HFFc6 (cell line): Measurements from ENCODE around the gene PLS3. TPM values are rescaled to one million over a fixed set of nuclear protein-coding genes. Genes with fewer than 3 reads are reported as not detected.

ENCODE experiments used
- DNase-seq: peaks from one replicate; pipeline ENCODE4 v3.0.0-alpha.2; 2018
- H3K27ac Mint-ChIP-seq: 2 replicates; pipeline ENCODE4 v1.8.0; 2020; ENCODE audit warnings: mild to moderate bottlenecking, mixed read lengths
- H3K27me3 Mint-ChIP-seq: 2 replicates; pipeline ENCODE4 v1.8.0; 2021; ENCODE audit warnings: mild to moderate bottlenecking, moderate library complexity, mixed read lengths; ENCODE audit not compliant: insufficient read depth
- H3K36me3 Mint-ChIP-seq: 2 replicates; pipeline ENCODE4 v1.8.0; 2021; ENCODE audit warnings: low read depth, mixed read lengths
- H3K4me1 Mint-ChIP-seq: 2 replicates; pipeline ENCODE4 v1.8.0; 2020; ENCODE audit warnings: low read depth, mixed read lengths
- H3K4me3 Mint-ChIP-seq: 2 replicates; pipeline ENCODE4 v1.8.0; 2020; ENCODE audit warnings: mild to moderate bottlenecking, moderate library complexity, mixed read lengths
- H3K9me3 Mint-ChIP-seq: 2 replicates; pipeline ENCODE4 v1.8.0; 2020; ENCODE audit warnings: mild to moderate bottlenecking, mixed read lengths
- CTCF ChIP-seq: fragments of 200-600 bp; sonication (generic); IDR thresholded peaks from 2 replicates; pipeline ENCODE4 v1.5.0; 2021; ENCODE audit warnings: antibody characterized with exemption, mild to moderate bottlenecking
- long read RNA-seq: library from polyadenylated mRNA; unstranded; transcript quantifications from one replicate; pipeline ENCODE4 v2.0.0, GENCODE V29; 2019
- total RNA-seq, 6 experiments: library from RNA; stranded (reverse); fragmentation: NEBNext Ultra II Directional; extraction: Animal tissue kit (Norgen Biotek cat#: 25700); gene quantifications; 2 replicates in 1 of 6; 3 replicates in 5 of 6; pipeline ENCODE4 v1.2.3, GENCODE V29; 2021

The PLS3 gene, protein sequence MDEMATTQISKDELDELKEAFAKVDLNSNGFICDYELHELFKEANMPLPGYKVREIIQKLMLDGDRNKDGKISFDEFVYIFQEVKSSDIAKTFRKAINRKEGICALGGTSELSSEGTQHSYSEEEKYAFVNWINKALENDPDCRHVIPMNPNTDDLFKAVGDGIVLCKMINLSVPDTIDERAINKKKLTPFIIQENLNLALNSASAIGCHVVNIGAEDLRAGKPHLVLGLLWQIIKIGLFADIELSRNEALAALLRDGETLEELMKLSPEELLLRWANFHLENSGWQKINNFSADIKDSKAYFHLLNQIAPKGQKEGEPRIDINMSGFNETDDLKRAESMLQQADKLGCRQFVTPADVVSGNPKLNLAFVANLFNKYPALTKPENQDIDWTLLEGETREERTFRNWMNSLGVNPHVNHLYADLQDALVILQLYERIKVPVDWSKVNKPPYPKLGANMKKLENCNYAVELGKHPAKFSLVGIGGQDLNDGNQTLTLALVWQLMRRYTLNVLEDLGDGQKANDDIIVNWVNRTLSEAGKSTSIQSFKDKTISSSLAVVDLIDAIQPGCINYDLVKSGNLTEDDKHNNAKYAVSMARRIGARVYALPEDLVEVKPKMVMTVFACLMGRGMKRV
- total RNA-seq = 100 to 1,000 TPM; 206 to 281 (median 254) TPM
- long read RNA-seq, transcript PLS3-202 (16 exons, 3,280 nt) = major isoform, 270 of 336 reads
- long read RNA-seq, partial matches to known transcripts = 55 of 336 reads
- long read RNA-seq, other reads (novel, unspliced or antisense) = 11 of 336 reads

DNA sequence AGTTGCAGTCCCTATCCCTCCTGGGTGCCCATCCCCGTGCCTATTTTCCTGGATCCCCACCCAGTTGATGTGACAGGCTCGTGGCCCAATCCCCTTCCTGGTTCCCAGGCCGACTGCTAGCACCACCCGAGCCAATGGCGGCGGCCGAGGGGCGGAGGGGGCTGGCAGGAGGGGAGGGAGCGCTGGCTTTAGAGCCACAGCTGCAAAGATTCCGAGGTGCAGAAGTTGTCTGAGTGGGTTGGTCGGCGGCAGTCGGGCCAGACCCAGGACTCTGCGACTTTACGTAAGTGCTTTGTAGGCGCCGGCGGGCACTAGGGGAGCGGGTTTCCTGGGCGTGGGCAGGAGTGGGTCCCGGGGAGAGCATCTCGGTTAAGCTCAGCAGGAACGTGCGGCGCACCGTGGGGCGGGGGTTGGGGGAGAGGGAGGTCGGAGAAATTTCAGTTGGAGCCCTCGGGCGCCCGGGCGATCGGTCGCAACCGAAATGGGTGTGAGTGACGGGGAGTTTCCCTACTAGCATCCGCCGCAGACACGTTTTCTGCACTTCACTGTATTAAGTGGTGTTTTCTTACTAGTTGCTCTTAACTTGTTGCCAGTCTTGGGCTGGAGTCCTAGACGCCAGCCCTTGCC lies at the start of gene PLS3:
PLS3 (plus strand) TSS at position 197 of the 627 bp plus-strand sequence. CDS start 49,077 bp downstream, outside the sequence.
- Mint-ChIP-seq H3K27me3 (no peaks in the 10 kb centered on the region), H3K27ac (peak within 1 kb of the TSS; percentile 90), H3K4me1 (peaks cover 49% of the 10 kb centered on the region), H3K36me3 (peaks cover 6% of the 10 kb centered on the region; the same call in 1 of the 2 replicates), H3K9me3 (no peaks in the 10 kb centered on the region), H3K4me3 (peak within 1 kb of the TSS; percentile 93)
- peak; percentile 83 for DNase-seq
- TF ChIP-seq CTCF = no peak

DNA sequence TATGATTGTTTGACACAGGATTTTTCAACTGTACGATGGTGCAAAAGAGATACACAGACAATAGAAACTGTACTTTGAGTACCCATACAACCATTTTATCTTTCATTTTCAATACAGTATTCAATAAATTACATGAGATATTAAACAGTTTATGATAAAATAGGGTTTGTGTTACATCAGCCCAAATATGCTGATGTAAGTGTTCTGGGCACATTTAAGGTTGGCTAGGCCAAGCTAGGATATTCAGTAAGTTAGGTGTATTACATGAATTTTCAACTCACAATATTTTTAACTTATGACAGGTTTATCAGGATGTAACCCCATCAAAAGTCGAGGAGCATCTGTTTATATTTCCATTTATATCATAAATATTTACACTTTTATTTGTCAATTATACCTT lies 42.9 kb upstream of the PLS3 start:
- no peaks in the 10 kb centered on the region for H3K9me3 Mint-ChIP-seq
- H3K4me3 Mint-ChIP-seq = no peak overlapping the region
- peaks cover 4% of the 10 kb centered on the region for H3K4me1 Mint-ChIP-seq
- H3K27ac Mint-ChIP-seq = no peak overlapping the region
- no peak for DNase-seq
- no peak for TF ChIP-seq CTCF
- peaks cover 1% of the 10 kb centered on the region; the same call in 1 of the 2 replicates for H3K27me3 Mint-ChIP-seq
- H3K36me3 Mint-ChIP-seq = no peaks in the 10 kb centered on the region

- no peak for DNase-seq
- H3K4me1 Mint-ChIP-seq = no peaks in the 10 kb centered on the region
- H3K27me3 Mint-ChIP-seq = peaks cover 1% of the 10 kb centered on the region; the same call in 1 of the 2 replicates
- no peak for TF ChIP-seq CTCF
- no peak overlapping the region for H3K27ac Mint-ChIP-seq
- H3K4me3 Mint-ChIP-seq = no peak overlapping the region
- no peaks in the 10 kb centered on the region for H3K9me3 Mint-ChIP-seq
- H3K36me3 Mint-ChIP-seq = no peaks in the 10 kb centered on the region
These were observed 39.2 kb upstream of the PLS3 start for GRCh38 chrX:115521741-115522140.

- H3K27me3 Mint-ChIP-seq = peaks cover 1% of the 10 kb centered on the region; the same call in 1 of the 2 replicates
- H3K9me3 Mint-ChIP-seq = no peaks in the 10 kb centered on the region
- no peak for TF ChIP-seq CTCF
- no peak for DNase-seq
- no peak overlapping the region for H3K4me3 Mint-ChIP-seq
- no peak overlapping the region for H3K27ac Mint-ChIP-seq
- no peaks in the 10 kb centered on the region for H3K4me1 Mint-ChIP-seq
- H3K36me3 Mint-ChIP-seq = no peaks in the 10 kb centered on the region
These were observed 38.0 kb upstream of the PLS3 start for GRCh38 chrX:115522952-115523351.

DNA sequence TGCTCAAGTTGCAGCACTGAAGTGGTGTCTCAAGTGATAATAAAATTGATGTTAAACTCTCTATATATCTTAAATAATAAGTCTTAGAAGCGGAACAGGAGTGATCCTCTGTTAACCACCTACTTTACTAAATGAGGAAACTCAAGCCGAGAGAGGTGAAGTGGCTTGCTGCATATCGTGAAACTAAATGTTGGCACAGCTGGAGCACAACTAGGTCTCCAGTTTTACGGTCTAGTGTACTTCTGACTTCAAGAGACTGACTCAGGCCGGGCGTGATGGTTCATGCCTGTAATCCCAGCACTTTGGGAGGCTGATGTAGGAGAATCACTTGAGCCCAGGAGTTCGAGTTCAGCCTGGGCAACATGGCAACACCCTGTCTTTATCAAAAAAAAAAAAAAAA lies 35.5 kb upstream of the PLS3 start:
- Mint-ChIP-seq H3K4me3 (no peak overlapping the region), H3K27me3 (no peaks in the 10 kb centered on the region), H3K27ac (no peak overlapping the region), H3K4me1 (peaks cover 1% of the 10 kb centered on the region), H3K36me3 (no peaks in the 10 kb centered on the region), H3K9me3 (no peaks in the 10 kb centered on the region)
- no peak for DNase-seq
- TF ChIP-seq CTCF = no peak
